GM12878 (cell line): ENCODE results near the gene CLEC2B. TPM values are rescaled to one million over a fixed set of nuclear protein-coding genes. Genes with fewer than 3 reads are reported as not detected.

Source experiments
- ATAC-seq: fragments of 200-7000 bp; cut with Tn5 transposase; 3 replicates; pipeline ENCODE4 v1.9.1; 2020; ENCODE audit warnings: mild to moderate bottlenecking, moderate library complexity
- BruUV-seq: library from RNA; stranded (reverse); fragments of 400-500 nt; replicated peaks from 2 replicates; lab custom pipeline; 2021; lab: Mats Ljungman, UMichigan
- CTCF ChIA-PET: fragments of 300-600 bp; sonication (Branson Sonifier 250); formaldehyde crosslinking; extraction: SDS; loops from one replicate; lab custom pipeline; 2021; ENCODE audit warnings: inconsistent platforms; lab: Yijun Ruan, JAX
- POLR2A ChIA-PET: fragments of 350-600 bp; formaldehyde crosslinking; extraction: SDS; loops from one replicate; lab custom pipeline; 2021; ENCODE audit warnings: inconsistent platforms; lab: Charles Lee
- RAD21 ChIA-PET: fragments of 300-600 bp; sonication (Branson Sonifier 250); formaldehyde crosslinking; loops from one replicate; lab custom pipeline; 2023; ENCODE audit warnings: antibody characterized with exemption; ENCODE audit not compliant: unreplicated experiment; lab: Charles Lee
- SMC1A ChIA-PET: fragments of 300-600 bp; sonication (Branson Sonifier 250); formaldehyde crosslinking; loops from one replicate; lab custom pipeline; 2023; ENCODE audit not compliant: unreplicated experiment, uncharacterized antibody; lab: Charles Lee
- DNase-seq: peaks from one replicate; pipeline ENCODE4 v3.0.0-alpha.2; 2011; ENCODE audit warnings: low read depth, low spot score
- FAIRE-seq: peaks from 3 replicates; lab custom pipeline; 2011; peaks lifted over from hg19 to GRCh38; lab: Jason Lieb, UNC
- H2AFZ ChIP-seq: 2 replicates; pipeline ENCODE4 v1.6.0; 2011; ENCODE audit warnings: low read depth, low read length, control low read depth; ENCODE audit not compliant: control insufficient read depth
- H3K27ac ChIP-seq: 2 replicates; pipeline ENCODE4 v1.5.1; 2011; ENCODE audit warnings: control low read depth; ENCODE audit not compliant: control insufficient read depth, insufficient read depth
- H3K27me3 ChIP-seq, 2 experiments: replicated peaks in 1 of 2; 2 replicates each; pipeline versions ENCODE4 v1.6.0 to v1.6.1; 2011; ENCODE audit warnings: low read length in 1 of 2; ENCODE audit not compliant: control insufficient read depth in 2 of 2, insufficient read depth in 2 of 2
- H3K36me3 ChIP-seq, 2 experiments: 2 replicates each; pipeline ENCODE4 v1.5.1; 2011; ENCODE audit warnings: low read length in 1 of 2; ENCODE audit not compliant: control insufficient read depth in 2 of 2, insufficient read depth in 2 of 2
- H3K4me1 ChIP-seq: 2 replicates; pipeline ENCODE4 v1.6.1; 2011; ENCODE audit warnings: mild to moderate bottlenecking, low read length, moderate library complexity, mixed read lengths; ENCODE audit not compliant: control insufficient read depth, insufficient read depth
- H3K4me2 ChIP-seq: 2 replicates; pipeline ENCODE4 v1.6.0; 2011; ENCODE audit warnings: control low read depth; ENCODE audit not compliant: control insufficient read depth, insufficient read depth
- H3K4me3 ChIP-seq: fragments of 200-600 bp; sonication (generic); 2 replicates; pipeline ENCODE4 v1.5.1; 2016
- H3K79me2 ChIP-seq: 2 replicates; pipeline ENCODE4 v1.6.0; 2011; ENCODE audit warnings: low read length; ENCODE audit not compliant: control insufficient read depth, insufficient read depth
- H3K9ac ChIP-seq: 2 replicates; pipeline ENCODE4 v1.8.0; 2011; ENCODE audit warnings: low read length, control low read depth, mixed read lengths; ENCODE audit not compliant: control insufficient read depth, insufficient read depth
- H3K9me3 ChIP-seq: replicated peaks from 3 replicates; pipeline ENCODE4 v1.5.1; 2011; ENCODE audit warnings: mild to moderate bottlenecking, low read length; ENCODE audit not compliant: control insufficient read depth, insufficient read depth
- H4K20me1 ChIP-seq: 2 replicates; pipeline ENCODE4 v1.6.0; 2011; ENCODE audit not compliant: control insufficient read depth, insufficient read depth
- CHD1 ChIP-seq: IDR thresholded peaks from 2 replicates; pipeline ENCODE4 v1.6.1; 2012; ENCODE audit warnings: low read depth, low read length, improper control_type of control experiment
- JUND ChIP-seq: IDR thresholded peaks from 2 replicates; pipeline ENCODE4 v1.6.1; 2012; ENCODE audit warnings: low read depth, mild to moderate bottlenecking, low read length, improper control_type of control experiment, moderate library complexity
- KDM1A ChIP-seq: fragments of 200-600 bp; sonication (generic); IDR thresholded peaks from 2 replicates; pipeline ENCODE4 v1.6.1; 2016; ENCODE audit warnings: borderline replicate concordance
- MEF2B ChIP-seq: fragments of 450-650 bp; IDR thresholded peaks from 2 replicates; pipeline ENCODE4 v1.6.1; 2018; ENCODE audit warnings: mild to moderate bottlenecking, moderate library complexity; ENCODE audit not compliant: partially characterized antibody, poor library complexity, severe bottlenecking
- PAX5 ChIP-seq: IDR thresholded peaks from 2 replicates; pipeline ENCODE4 v1.6.1; 2011; ENCODE audit warnings: low read depth, low read length, borderline replicate concordance
- POLR2AphosphoS2 ChIP-seq: IDR thresholded peaks from 2 replicates; pipeline ENCODE4 v1.6.1; 2011; ENCODE audit warnings: low read depth, mild to moderate bottlenecking, low read length, improper control_type of control experiment, moderate library complexity
- RELA ChIP-seq: fragments of 450-650 bp; IDR thresholded peaks from 2 replicates; pipeline ENCODE4 v1.8.0; 2014; ENCODE audit warnings: borderline replicate concordance; ENCODE audit not compliant: partially characterized antibody
- RFX5 ChIP-seq: IDR thresholded peaks from 2 replicates; pipeline ENCODE4 v1.6.1; 2011; ENCODE audit warnings: low read depth, low read length, improper control_type of control experiment
- SMARCA5 ChIP-seq: fragments of 450-650 bp; IDR thresholded peaks from 2 replicates; pipeline ENCODE4 v1.6.1; 2017; ENCODE audit warnings: mild to moderate bottlenecking
- USF2 ChIP-seq: IDR thresholded peaks from 2 replicates; pipeline ENCODE4 v1.6.1; 2011; ENCODE audit warnings: low read depth, low read length, improper control_type of control experiment, borderline replicate concordance
- WGBS: methylation state at CpG from one replicate; pipeline ENCODE4 v1.1.6; 2016; ENCODE audit warnings: low lambda C conversion rate; ENCODE audit not compliant: insufficient replicate concordance, insufficient coverage; ENCODE audit errors: missing lambda C conversion rate; 5-methylcytosine and 5-hydroxymethylcytosine counted together
- in situ Hi-C: fragments of 300-500 bp; cut with MboI; formaldehyde crosslinking; loops from 9 replicates; pipeline ENCODE4 v1.14.3; 2018; ENCODE audit warnings: mixed read lengths
- intact Hi-C: fragments of 100-400 bp; cut with micrococcal nuclease; formaldehyde crosslinking; loops from one replicate; pipeline ENCODE4 v1.14.2; 2022; ENCODE audit not compliant: unreplicated experiment
- polyA plus RNA-seq, 11 experiments: library from polyadenylated mRNA; depleted of rRNA in 4 of 11; unstranded in 6 of 11; stranded (reverse) in 5 of 11; fragments of >200 nt; fragmentation: Nextera tagmentation in 4 of 11; fragmentation: Illumina TruSeq in 1 of 11; extraction: Ambion mirVana in 4 of 11; extraction: Trizol in 1 of 11; gene quantifications; 1 replicate in 1 of 11; 2 replicates in 10 of 11; pipeline versions ENCODE4 v1.2.1 to v1.2.3, GENCODE V29; 2011 to 2016; ENCODE audit warnings: inconsistent platforms in 2 of 11, missing spikeins in 2 of 11, low read depth in 1 of 11
- total RNA-seq, 4 experiments: library from RNA; depleted of rRNA in 3 of 4; stranded (reverse); fragments of >200 nt in 3 of 4; fragmentation: Illumina TruSeq in 1 of 4; extraction: Trizol in 1 of 4; gene quantifications; 2 replicates each; pipeline versions ENCODE4 v1.2.1 to v1.2.3, GENCODE V29; 2013 to 2021
- TF ChIP-seq, protein P1 (sequence below): fragments of 450-650 bp; IDR thresholded peaks from 2 replicates; pipeline ENCODE4 v1.6.1; 2017; ENCODE audit warnings: borderline replicate concordance

Gene CLEC2B
- total and polyA plus RNA-seq, 10 of the 15 experiments (the other 5 are each of a cell fraction or from before 2014, with no cell fraction given), result 7.1 to 21.6 (median 12.0) TPM

DNA sequence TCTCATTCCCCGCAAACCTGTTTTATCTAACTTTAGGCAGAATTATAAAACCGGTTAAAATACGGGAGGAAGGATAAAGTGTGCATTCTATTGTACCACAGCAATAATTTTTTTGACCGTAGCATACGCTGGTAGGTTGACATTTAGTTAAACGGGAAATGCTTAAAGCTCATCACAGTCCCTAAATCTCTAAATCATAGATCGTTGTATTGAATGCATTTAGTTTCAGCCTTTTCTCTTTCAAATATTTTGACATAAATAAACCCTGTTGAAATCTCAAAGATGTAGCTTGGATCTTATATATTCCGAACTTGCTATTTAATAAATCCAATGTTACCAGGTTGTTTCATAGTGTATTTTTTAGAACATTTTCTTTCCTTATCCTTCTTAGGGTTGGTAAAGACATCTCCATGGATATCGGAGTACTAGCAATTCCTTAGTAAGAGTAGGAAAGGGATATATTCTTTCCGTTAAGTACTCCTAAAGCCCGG lies 798 bp downstream of the CLEC2B start:
- 37% methylated on average over 11 of the region's 11 CpGs for WGBS
- in situ Hi-C loops, result no loop called here
- no TSS peak for BruUV-seq
- Histone ChIP-seq H3K4me1 (no peaks in the 10 kb centered on the region), H3K4me3 (peak overlapping the region; percentile 58), H2AFZ (peak overlapping the region; percentile 44), H3K27ac (peak overlapping the region; percentile 54; the same call in 1 of the 2 replicates), H4K20me1 (no peaks in the 10 kb centered on the region), H3K36me3 (no peaks in the 10 kb centered on the region), H3K4me2 (peak overlapping the region; percentile 84), H3K27me3 (no peaks in the 10 kb centered on the region), H3K9me3 (no peaks in the 10 kb centered on the region), H3K9ac (peak overlapping the region; percentile 51), H3K79me2 (peaks cover 12% of the 10 kb centered on the region)
- no peak for FAIRE-seq
- no peak for ATAC-seq
- RAD21 ChIA-PET, result interaction anchor here (0.6 to 1.6 kb wide), 4 partner anchors 69 to 119 kb away, joined by 3 to 6 read pairs (median 3); no protein-coding TSS in a partner anchor
- POLR2A ChIA-PET, result interaction anchor here (1.4 kb wide), 1 partner anchor 109 kb away, joined by 6 read pairs; no protein-coding TSS in a partner anchor
- DNase-seq, result no peak
- CTCF ChIA-PET, result interaction anchor here (1.0 to 3.1 kb wide), 3 partner anchors 21 to 118 kb away, joined by 3 to 7 read pairs (median 4); no protein-coding TSS in a partner anchor
- intact Hi-C loops, result loop anchor here (5.0 kb wide), 1 partner anchor 116 kb away; no protein-coding TSS in a partner anchor
- TF ChIP-seq RFX5 (no peak), RELA (no peak), SMARCA5 (no peak), MEF2B (no peak), JUND (no peak), CHD1 (no peak), USF2 (no peak), KDM1A (no peak), PAX5 (no peak), POLR2AphosphoS2 (no peak)
- TF ChIP-seq, protein P1, sequence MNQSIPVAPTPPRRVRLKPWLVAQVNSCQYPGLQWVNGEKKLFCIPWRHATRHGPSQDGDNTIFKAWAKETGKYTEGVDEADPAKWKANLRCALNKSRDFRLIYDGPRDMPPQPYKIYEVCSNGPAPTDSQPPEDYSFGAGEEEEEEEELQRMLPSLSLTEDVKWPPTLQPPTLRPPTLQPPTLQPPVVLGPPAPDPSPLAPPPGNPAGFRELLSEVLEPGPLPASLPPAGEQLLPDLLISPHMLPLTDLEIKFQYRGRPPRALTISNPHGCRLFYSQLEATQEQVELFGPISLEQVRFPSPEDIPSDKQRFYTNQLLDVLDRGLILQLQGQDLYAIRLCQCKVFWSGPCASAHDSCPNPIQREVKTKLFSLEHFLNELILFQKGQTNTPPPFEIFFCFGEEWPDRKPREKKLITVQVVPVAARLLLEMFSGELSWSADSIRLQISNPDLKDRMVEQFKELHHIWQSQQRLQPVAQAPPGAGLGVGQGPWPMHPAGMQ, result no peak
- SMC1A ChIA-PET, result interaction anchor here (0.8 to 2.5 kb wide), 6 partner anchors 9 to 118 kb away, joined by 3 to 13 read pairs (median 3); no protein-coding TSS in a partner anchor
